NCI-H345 treated with DMSO at 0.1 percent for 48 hours (cell line): ENCODE measurements around the gene KCNAB2.

ENCODE experiments used
- DNase-seq: peaks from one replicate; lab custom pipeline; 2025; ENCODE audit not compliant: unreplicated experiment; lab: John Stamatoyannopoulos, UW

The KCNAB2 gene

DNA sequence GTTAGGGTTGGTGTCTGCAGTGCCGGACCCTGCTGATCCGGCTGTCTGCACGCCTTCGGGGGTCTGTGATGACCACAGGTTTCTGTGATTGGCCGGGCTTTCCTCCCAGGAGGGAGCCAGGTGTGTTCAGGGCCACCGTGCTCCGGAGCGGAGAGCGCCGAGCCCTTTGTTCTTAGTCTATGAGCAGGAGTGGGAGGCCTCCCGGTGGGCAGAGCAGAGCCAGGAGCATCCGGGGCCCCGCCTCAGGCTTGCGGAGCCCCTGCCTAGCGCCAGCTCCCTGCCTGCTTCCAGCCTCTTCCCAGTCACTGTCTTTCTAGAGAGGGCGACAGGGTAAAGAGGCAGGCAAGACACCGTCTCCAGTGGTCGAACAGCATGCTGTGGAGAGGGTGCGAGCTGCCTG, 31.8 kb downstream of the KCNAB2 start:
- DNase-seq, result no peak

GRCh38 chr1:6077919-6078318, 32.2 kb downstream of the KCNAB2 start:
- DNase-seq, result no peak

DNA sequence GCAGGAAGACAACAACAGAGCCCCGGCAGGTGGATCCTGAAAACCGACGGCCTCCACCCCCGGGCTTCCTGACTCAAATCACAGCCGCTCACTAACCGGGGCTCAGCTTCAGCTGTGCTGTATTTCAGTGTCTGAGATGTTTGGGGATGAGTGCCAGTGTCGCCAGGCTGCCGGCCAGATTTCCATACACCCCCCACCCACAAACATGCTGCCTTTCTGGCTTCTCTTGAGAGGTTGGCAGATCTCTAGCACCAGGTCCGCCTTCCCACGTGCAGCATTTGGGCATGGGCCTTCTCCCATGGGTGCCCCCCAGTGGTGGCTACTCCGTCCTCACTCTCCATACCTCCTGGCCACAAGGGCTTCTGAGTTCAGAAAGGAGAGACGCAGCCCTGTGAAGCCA, 34.8 kb downstream of the KCNAB2 start:
- DNase-seq, result no peak

- no peak for DNase-seq
Observed at GRCh38 chr1:6081901-6082300, 36.2 kb downstream of the KCNAB2 start.

DNA sequence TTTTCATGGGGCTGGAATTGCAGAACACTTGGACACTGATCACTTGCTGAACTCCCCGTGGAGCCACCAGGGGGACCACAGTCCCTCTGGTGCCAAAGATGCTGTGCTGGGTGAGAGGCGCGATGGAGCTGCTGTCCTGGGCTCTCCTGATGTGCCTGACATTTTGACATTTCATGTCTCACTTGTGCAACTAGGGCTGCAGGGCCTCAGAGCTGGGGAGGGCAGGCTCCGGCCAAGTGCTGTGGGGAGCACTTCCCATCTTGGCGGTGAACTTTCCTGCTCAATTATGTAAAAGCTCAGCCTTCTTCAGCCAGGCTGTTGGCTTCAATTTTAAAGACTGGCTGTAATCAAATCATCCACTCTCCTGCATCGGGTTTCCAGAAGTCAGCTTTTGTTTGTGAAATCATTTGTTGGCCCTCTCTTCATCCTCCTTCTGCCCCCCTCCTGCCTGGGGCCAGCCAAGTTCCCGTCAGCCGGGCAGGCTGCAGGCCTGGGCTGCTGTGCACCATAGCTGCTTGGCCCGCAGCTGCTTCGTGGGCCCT, 36.8 kb downstream of the KCNAB2 start:
- no peak for DNase-seq

DNA sequence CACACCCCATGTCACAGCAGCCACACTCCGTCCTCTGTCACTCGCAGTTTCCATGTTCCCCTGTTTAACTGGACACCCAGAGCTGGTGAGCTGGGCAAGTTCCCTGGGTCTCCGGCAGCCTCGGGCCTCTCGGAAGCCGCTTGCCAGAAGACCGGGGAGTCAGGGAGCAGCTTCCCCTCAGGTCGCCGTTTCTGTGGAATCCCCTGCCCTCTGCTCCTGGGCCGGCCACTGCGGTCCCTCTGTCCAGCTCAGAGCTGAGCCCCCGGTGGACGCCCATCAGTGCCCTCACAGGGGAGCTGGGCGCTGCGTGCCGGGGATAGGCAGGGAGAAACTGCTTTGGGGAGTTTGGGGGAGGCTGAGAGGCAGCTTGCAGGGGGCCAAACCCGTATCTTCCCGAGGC, 37.7 kb downstream of the KCNAB2 start:
- DNase-seq, result no peak

DNA sequence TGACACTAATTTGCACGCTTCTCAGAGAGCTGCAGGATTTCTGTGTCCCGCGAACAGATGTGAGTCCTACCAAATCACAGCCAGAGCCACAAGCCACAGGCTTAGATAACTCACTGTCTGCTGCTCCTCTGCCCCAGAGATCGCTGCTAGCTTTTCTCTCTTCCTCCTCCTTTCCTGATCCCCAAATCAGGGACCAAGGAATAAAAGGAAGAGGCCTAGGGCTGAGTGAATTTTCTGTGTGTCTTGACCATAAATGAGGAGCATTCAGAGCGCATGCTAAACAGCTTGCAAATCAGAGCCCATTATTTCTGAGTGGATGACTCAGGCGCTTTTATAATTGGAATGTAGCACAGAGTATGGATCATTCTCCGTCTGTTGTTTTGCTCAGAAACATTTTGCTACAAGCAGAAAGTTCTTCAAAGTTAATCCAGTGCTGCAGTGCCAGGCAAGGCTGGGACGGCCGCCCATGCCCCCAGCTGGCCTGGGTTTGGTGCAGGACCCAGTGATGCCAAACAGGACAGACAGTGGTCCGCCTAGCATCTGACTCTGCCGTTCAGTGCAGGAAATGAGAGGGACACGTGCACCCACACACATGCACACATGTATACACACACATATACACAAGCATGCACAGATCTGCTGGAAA, 38.2 kb downstream of the KCNAB2 start:
- no peak for DNase-seq

- DNase-seq, result no peak
Observed at GRCh38 chr1:6084781-6085495, 39.2 kb downstream of the KCNAB2 start.

DNA sequence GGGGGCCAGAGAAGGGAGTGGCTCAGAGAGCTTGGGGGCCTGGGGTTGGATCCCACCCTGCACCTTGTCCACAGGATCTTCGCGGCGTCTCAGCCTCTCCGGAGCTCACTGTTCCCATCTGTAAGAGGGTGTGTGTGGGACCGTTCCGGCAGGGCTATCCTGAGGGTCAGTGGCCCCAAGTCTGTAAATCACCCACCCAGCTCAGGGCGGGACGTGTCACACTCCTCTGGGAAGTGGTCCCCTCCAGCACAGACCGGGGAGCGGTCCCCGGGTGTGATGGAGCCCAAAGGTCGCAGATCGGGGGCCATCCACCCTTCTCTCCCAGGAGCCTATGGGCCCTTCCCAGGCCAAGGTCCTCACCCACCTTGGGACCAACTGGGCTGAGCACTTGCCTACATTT, 40.0 kb downstream of the KCNAB2 start:
- DNase-seq, result no peak

DNA sequence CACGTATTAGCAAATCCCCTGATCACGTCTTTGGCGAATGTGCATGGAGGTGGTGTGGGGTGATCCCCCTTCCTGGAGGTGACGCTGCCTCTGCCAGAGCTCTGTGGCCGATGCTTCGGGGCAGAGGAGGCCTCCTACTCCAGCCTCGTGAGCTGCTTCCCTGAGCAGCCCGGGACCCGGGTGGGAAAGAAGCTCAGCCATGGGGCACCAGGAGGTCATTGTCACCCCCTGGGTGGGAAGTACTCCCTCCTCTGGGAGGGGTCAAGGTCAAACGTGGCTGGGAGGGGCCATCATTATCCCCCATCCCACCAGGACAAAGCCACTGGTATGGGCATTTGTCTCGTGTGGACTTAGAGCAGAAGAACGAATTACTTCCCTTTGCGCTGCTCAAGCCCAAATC, 40.7 kb downstream of the KCNAB2 start:
- no peak for DNase-seq

DNA sequence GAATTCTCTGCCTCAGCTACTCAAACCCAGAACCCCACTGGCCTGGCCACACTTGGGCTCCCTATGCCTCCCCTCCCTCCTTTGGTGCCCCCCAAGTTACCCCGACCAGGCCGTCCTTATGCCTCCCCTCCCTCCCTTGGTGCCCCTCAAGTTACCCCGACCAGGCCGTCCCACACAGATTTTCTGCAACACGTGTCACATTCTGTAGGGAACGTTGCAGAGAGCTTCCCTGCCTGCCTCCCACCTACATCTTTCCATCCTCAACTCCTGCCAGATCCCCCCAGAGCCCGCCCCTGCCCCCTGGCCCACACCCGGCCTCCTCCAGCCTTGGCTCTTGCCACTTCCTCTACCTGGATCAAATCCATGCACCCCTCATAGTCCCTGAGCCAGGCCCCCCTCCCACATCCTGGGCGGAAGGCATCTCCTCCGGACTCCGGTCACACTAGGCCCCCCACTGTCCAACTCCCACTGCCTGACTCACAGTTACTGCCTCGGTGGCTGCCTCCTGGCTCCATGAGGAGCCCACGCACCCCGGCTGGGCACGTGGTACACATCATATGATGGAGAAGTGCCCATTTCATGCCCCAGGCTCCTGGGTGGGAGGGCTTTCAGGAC, 41.2 kb downstream of the KCNAB2 start:
- DNase-seq, result no peak

DNA sequence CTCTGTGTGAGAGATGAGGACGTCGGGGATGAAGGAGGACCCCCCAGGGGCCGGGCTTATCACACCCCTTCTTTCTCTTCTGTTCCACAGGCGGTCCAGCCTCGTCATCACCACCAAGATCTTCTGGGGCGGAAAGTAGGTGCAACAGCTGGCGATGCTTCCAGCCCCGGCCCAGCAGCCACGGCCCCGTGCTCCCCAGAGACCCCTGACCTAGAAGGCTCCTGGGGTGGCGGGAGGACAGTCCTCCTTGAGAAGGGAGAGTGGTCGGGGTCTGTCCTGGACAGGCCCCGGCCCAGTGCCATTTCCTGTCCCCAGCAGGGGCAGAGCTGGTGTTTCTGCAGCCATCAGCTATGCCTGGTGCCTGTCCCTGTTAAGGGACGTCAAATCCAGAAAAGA, 41.7 kb downstream of the KCNAB2 start:
- no peak for DNase-seq

- no peak for DNase-seq
Observed at GRCh38 chr1:6087958-6088357, 42.3 kb downstream of the KCNAB2 start.

GRCh38 chr1:6088956-6089355, 43.3 kb downstream of the KCNAB2 start:
- DNase-seq, result no peak

- DNase-seq, result no peak
Observed at GRCh38 chr1:6090288-6090687, 44.6 kb downstream of the KCNAB2 start.

DNA sequence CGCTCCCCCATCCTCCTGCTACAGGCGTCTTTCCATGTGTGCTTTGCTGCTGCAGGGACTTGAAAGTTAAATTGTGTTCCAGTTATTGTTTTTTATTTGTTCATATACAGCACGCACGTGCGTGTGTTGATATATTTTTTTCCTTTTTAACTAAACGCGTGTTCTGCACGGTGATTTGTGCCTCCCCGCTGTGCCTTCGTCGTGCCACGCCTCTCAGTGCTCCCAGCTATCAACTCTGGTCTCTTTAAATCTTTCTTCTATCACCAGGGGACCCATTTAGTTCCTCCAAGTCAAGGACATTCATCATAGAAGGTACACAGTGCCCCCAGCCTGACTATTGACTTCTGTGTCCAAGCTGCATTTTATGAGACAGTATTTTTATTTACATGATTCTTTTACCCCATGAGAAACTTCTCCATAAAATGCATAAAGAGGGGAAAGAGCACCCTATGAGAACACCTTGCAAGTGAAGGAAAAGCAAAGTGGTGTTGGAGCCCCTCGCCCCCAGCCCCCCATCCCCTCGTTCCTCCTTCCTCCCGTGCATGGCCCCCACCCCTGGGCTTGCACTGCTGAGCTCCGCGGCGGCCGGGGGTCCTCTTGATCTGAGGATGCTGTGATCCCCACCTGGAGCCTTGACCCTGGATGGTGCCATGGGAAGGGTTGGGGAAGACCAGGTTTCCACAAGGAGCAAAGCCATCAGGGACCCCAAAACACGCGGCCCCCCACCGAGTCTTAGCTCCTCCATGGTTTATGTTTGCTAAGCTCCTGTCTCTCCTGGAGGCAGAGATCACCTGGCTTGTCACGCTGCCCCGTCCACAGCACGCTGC, 45.5 kb downstream of the KCNAB2 start:
- no peak for DNase-seq

GRCh38 chr1:6091823-6092109, 46.1 kb downstream of the KCNAB2 start:
- no peak for DNase-seq

- no peak for DNase-seq
Observed at GRCh38 chr1:6092211-6092610, 46.5 kb downstream of the KCNAB2 start.

GRCh38 chr1:6093071-6093470, 47.4 kb downstream of the KCNAB2 start:
- no peak for DNase-seq

- no peak for DNase-seq
Observed at GRCh38 chr1:6093611-6094010, 47.9 kb downstream of the KCNAB2 start.

DNA sequence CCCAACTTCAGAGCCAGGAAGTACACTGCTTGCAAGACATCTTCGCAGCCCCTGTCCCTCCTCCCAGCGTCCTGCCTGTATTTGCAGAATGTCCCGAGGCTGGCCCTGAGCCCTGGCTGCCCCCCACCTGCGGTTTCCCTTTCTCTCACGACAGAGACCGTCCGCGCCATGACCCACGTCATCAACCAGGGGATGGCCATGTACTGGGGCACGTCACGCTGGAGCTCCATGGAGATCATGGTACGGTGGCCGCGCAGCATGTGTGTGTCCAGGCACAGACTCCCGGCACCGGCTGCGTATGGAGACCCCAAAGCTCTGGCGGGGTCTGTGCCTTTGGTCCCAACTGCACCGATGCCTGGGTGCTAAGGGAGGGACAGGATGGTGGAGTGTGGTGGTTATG, 48.6 kb downstream of the KCNAB2 start:
- no peak for DNase-seq
